Measurements from ENCODE around the gene TRIM38. TPM values are rescaled to one million over a fixed set of nuclear protein-coding genes. Genes with fewer than 3 reads are reported as not detected.

Gene TRIM38
- total RNA-seq, 1 experiment from 2014 or later, result 0.70 TPM

- CTCF ChIA-PET, result no interaction called here
- intact Hi-C loops (cut with micrococcal nuclease; ENCODE audit: unreplicated experiment), result no loop called here
- no peaks in the 10 kb centered on the region for H3K27me3 Mint-ChIP-seq (ENCODE audit: insufficient read depth, unreplicated experiment)
Measured at GRCh38 chr6:25975923-25976560, 13.4 kb downstream of the TRIM38 start.

GRCh38 chr6:25980935-25981334 is 18.3 kb downstream of the TRIM38 start:
- ChIA-PET POLR2A (no interaction called here), CTCF (no interaction called here)
- H3K36me3 Mint-ChIP-seq (ENCODE audit: insufficient read depth, unreplicated experiment), result no peaks in the 10 kb centered on the region
- H3K9me3 Mint-ChIP-seq (ENCODE audit: unreplicated experiment), result peaks cover 9% of the 10 kb centered on the region
- H3K4me3 Mint-ChIP-seq (ENCODE audit: unreplicated experiment), result no peak overlapping the region
- intact Hi-C loops (cut with micrococcal nuclease; ENCODE audit: unreplicated experiment), result no loop called here
- no peak for DNase-seq
- Histone ChIP-seq H3K9me3 (no peaks in the 10 kb centered on the region), H3K27me3 (replicated peaks; ENCODE audit: control insufficient read depth, insufficient read depth, low read length) (no peaks in the 10 kb centered on the region), H3K4me1 (no peaks in the 10 kb centered on the region; the same call in 1 of the 2 replicates), H3K36me3 (ENCODE audit: control insufficient read depth, insufficient read depth, low read length) (no peaks in the 10 kb centered on the region), H3K4me3 (ENCODE audit: low read depth, low read length) (no peak overlapping the region)
- TF ChIP-seq, protein P1, sequence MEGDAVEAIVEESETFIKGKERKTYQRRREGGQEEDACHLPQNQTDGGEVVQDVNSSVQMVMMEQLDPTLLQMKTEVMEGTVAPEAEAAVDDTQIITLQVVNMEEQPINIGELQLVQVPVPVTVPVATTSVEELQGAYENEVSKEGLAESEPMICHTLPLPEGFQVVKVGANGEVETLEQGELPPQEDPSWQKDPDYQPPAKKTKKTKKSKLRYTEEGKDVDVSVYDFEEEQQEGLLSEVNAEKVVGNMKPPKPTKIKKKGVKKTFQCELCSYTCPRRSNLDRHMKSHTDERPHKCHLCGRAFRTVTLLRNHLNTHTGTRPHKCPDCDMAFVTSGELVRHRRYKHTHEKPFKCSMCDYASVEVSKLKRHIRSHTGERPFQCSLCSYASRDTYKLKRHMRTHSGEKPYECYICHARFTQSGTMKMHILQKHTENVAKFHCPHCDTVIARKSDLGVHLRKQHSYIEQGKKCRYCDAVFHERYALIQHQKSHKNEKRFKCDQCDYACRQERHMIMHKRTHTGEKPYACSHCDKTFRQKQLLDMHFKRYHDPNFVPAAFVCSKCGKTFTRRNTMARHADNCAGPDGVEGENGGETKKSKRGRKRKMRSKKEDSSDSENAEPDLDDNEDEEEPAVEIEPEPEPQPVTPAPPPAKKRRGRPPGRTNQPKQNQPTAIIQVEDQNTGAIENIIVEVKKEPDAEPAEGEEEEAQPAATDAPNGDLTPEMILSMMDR (IDR thresholded peaks at IDR 0.05; ENCODE audit: insufficient read depth in 1 of 2, low read depth in 1 of 2, low read length in 1 of 2, severe bottlenecking in 1 of 2, unreplicated experiment in 1 of 2), result no peak
- BruUV-seq (replicated peaks), result no TSS peak
- no peak overlapping the region for H3K27ac Mint-ChIP-seq (ENCODE audit: unreplicated experiment)
- no peaks in the 10 kb centered on the region for H3K27me3 Mint-ChIP-seq (ENCODE audit: insufficient read depth, unreplicated experiment)
- H3K4me1 Mint-ChIP-seq (ENCODE audit: low read depth, unreplicated experiment), result peaks cover 15% of the 10 kb centered on the region

More at GRCh38 chr6:25975923-25976560, 13.4 kb downstream of the TRIM38 start:
- TF ChIP-seq, protein P1 (IDR thresholded peaks at IDR 0.05; ENCODE audit: insufficient read depth in 1 of 2, low read depth in 1 of 2, low read length in 1 of 2, severe bottlenecking in 1 of 2, unreplicated experiment in 1 of 2), result no peak
- no peak overlapping the region for H3K27ac Mint-ChIP-seq (ENCODE audit: unreplicated experiment)
- DNase-seq, result no peak
- Histone ChIP-seq H3K9me3 (no peaks in the 10 kb centered on the region), H3K36me3 (ENCODE audit: control insufficient read depth, insufficient read depth, low read length) (no peaks in the 10 kb centered on the region), H3K4me3 (ENCODE audit: low read depth, low read length) (no peak overlapping the region), H3K27me3 (replicated peaks; ENCODE audit: control insufficient read depth, insufficient read depth, low read length) (no peaks in the 10 kb centered on the region), H3K4me1 (peaks cover 37% of the 10 kb centered on the region)
- H3K4me1 Mint-ChIP-seq (ENCODE audit: low read depth, unreplicated experiment), result peaks cover 24% of the 10 kb centered on the region
- POLR2A ChIA-PET, result no interaction called here
- H3K4me3 Mint-ChIP-seq (ENCODE audit: unreplicated experiment), result no peak overlapping the region
- BruUV-seq (replicated peaks), result no TSS peak
- H3K9me3 Mint-ChIP-seq (ENCODE audit: unreplicated experiment), result peaks cover under 1% of the 10 kb centered on the region
- peaks cover 6% of the 10 kb centered on the region for H3K36me3 Mint-ChIP-seq (ENCODE audit: insufficient read depth, unreplicated experiment)

DNA sequence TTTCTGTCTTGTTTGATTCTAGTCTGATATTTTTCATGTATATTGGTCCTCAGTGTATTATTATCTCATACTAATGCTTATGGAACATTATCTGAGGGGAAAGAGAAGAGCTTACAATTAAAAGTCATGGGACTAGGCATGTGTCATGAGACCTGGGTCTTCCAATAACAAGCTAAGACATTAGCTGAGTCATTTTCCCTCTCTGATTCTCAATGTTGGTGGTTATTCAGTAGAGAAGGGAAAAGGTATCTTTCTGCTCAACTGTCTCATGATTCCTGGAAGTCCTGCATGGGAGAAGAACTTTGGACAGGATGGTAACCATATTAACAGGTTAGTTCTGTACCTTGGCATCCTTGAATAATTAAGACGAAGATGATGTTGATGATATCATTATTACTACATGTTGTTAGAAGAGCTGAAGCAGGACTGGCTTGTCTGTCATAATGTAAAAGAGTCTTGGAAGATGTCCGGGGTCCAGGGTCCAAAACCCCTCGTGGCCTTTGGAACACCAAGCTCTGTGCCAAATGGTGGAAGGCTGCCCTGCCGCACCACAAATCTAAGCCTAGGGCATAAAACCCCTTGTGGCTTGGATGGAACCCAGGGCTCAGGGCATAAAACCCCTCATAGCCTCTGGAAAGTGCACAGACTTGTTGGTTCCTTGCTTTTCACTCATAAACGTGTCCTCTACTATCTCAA is 19.1 kb downstream of the TRIM38 start:
- H3K9me3 Mint-ChIP-seq (ENCODE audit: unreplicated experiment), result peaks cover 9% of the 10 kb centered on the region
- ChIA-PET POLR2A (no interaction called here), CTCF (no interaction called here)
- H3K27ac Mint-ChIP-seq (ENCODE audit: unreplicated experiment), result no peak overlapping the region
- TF ChIP-seq, protein P1 (IDR thresholded peaks at IDR 0.05; ENCODE audit: insufficient read depth in 1 of 2, low read depth in 1 of 2, low read length in 1 of 2, severe bottlenecking in 1 of 2, unreplicated experiment in 1 of 2), result no peak
- Histone ChIP-seq H3K27me3 (replicated peaks; ENCODE audit: control insufficient read depth, insufficient read depth, low read length) (no peaks in the 10 kb centered on the region), H3K4me1 (no peaks in the 10 kb centered on the region; the same call in 1 of the 2 replicates), H3K4me3 (ENCODE audit: low read depth, low read length) (no peak overlapping the region), H3K36me3 (ENCODE audit: control insufficient read depth, insufficient read depth, low read length) (no peaks in the 10 kb centered on the region), H3K9me3 (no peaks in the 10 kb centered on the region)
- intact Hi-C loops (cut with micrococcal nuclease; ENCODE audit: unreplicated experiment), result no loop called here
- DNase-seq, result no peak
- H3K36me3 Mint-ChIP-seq (ENCODE audit: insufficient read depth, unreplicated experiment), result no peaks in the 10 kb centered on the region
- BruUV-seq (replicated peaks), result no TSS peak
- H3K4me3 Mint-ChIP-seq (ENCODE audit: unreplicated experiment), result no peak overlapping the region
- H3K4me1 Mint-ChIP-seq (ENCODE audit: low read depth, unreplicated experiment), result peaks cover 15% of the 10 kb centered on the region
- no peaks in the 10 kb centered on the region for H3K27me3 Mint-ChIP-seq (ENCODE audit: insufficient read depth, unreplicated experiment)
